ENCODE measurements around the gene PACRG. TPM values are rescaled to one million over a fixed set of nuclear protein-coding genes. Genes with fewer than 3 reads are reported as not detected.

PACRG gene
- total RNA-seq, 1 donor from 2014 or later: 14.1 TPM

DNA sequence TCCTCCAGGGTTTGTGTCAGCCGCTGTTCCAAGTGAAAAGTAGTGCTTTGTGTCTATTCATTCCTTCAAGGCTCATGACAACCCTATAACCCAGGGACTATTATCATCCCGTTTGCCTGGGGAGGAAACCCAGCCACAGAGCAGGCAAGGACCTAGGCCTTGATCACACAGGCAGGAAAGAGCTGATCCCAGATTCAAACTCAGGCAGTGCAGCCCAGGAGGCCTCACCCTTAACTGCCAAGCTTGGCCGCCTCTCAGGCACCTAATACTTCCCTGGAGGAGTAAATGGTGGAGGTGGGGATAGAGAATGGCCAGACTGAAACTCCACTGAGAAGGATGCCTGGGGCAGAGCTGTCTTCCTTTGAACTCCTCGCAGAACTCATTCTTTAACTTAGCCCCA is 471.6 kb downstream of the PACRG start:
- intact Hi-C loops (cut with DNase I): no loop called here
- DNase-seq (ENCODE audit: low spot score): no peak

- intact Hi-C loops (cut with DNase I): no loop called here
- DNase-seq (ENCODE audit: low spot score): no peak
Observed at GRCh38 chr6:163200289-163200688, 472.5 kb downstream of the PACRG start.

GRCh38 chr6:163200694-163201093 is 472.9 kb downstream of the PACRG start:
- intact Hi-C loops (cut with DNase I): no loop called here
- no peak for DNase-seq (ENCODE audit: low spot score)

GRCh38 chr6:163201855-163202254 is 474.1 kb downstream of the PACRG start:
- intact Hi-C loops (cut with DNase I): no loop called here
- DNase-seq (ENCODE audit: low spot score): no peak

DNA sequence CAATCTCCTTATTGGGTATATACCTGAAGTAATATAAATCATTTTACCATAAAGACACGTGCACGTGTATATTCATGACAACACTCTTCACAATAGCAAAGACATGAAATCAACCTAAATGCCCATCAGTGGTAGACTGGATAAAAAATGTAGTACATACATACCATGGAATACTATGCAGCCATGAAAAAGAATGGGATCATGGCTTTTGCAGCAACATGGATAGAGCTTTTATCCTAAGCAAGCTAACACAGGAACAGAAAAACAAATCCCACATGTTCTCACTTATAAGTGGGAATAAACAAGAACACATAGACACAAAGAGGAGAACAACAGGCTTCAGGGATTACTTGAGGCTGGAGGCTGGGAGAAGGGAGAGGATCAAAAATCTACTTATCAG is 478.4 kb downstream of the PACRG start:
- intact Hi-C loops (cut with DNase I): loop anchor here (5.0 kb wide), 1 partner anchor 131 kb away; no protein-coding TSS in a partner anchor
- no peak for DNase-seq (ENCODE audit: low spot score)

DNA sequence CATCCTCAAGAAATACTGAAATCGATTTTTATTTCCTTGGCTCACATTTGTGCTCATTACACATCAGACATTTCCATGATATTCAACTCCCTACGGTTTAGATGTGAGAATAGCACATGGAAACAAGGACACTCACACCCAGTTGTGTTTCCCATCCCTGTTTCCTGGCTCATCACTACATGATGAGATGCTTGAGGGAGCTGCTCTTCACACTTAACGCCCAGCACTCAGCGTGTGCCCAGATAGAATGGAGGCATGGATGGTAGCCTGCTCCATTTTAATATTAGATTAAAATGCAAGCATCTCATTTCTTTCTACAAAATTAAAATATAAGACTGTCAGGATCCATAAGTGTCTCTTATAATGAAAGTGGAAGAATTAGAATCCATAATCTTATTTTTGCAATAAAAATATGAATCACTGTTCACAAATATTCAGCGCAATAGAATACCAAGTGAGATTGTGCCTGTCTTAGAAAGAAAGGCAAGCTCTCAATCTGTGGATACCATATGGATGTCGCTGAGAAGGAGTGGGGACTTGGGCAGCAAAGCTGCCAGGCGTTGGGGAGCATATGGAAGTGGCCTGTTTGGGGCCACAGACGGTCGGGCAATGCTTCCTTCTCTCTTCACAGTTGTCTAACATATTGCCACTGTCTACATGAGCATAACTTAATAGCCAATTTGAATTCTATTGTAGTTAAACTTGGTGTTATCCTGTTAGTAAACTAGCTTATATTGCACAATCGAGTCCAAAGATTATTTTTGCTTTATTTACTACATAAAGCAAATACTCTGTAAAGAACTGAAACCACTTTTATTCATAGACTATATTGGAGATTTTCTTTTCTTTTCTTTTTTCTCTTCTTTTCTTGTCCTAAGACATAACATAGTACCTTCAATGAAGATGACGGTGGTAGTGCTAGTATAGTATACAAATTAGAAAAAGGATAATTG is 479.9 kb downstream of the PACRG start:
- no peak for DNase-seq (ENCODE audit: low spot score)
- intact Hi-C loops (cut with DNase I): loop anchor here (5.0 kb wide), 1 partner anchor 130 kb away; no protein-coding TSS in a partner anchor

GRCh38 chr6:163209005-163209404 is 481.2 kb downstream of the PACRG start:
- intact Hi-C loops (cut with DNase I): loop anchor here (5.0 kb wide), 1 partner anchor 128 kb away; no protein-coding TSS in a partner anchor
- DNase-seq (ENCODE audit: low spot score): no peak

DNA sequence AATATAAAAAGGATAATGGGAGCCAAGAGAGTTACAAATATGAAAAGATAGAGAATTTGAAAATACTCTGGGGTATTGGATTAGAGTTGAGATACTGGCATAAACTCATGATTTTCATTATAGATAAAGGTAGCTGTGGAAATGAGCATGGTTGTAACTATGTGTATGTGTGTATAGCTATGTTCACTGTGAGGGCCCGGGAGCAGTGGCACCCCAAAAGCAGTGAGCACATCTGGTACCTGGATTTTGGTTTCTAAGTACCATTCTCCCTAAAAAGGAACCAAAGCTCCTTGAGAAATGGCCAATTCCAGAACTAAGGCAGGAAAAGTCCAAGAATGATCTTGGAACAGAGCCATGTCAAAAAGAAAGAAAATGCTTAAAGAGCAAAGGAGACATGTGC is 484.3 kb downstream of the PACRG start:
- intact Hi-C loops (cut with DNase I): no loop called here
- DNase-seq (ENCODE audit: low spot score): no peak

GRCh38 chr6:163214259-163214658 is 486.5 kb downstream of the PACRG start:
- no peak for DNase-seq (ENCODE audit: low spot score)
- intact Hi-C loops (cut with DNase I): no loop called here

DNA sequence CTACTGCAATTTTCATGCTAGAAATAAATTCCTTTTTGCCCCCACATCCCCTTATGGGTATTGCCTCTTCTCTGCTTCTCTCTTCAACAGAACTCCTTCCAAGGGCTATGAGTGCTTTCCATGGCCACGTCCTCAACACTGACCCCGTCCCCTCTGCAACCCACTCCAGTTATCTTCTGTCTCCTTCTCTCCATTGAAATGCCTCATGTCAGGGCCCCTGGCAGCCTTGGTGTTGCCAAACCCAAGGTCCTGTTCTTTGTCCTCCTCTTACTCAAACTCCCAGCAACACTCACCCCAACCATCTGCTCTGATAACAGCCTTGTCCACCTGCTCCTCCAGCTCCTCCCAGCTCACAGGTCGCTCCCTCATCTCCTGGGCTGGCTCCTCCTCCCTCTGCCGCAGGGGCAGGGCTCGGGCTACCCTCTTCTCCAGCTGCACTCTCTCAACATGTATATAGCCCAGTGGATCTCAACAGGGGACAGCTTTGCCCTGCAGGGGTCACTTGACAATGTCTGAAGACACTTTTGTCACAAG is 490.7 kb downstream of the PACRG start:
- no peak for DNase-seq (ENCODE audit: low spot score)
- intact Hi-C loops (cut with DNase I): no loop called here

DNA sequence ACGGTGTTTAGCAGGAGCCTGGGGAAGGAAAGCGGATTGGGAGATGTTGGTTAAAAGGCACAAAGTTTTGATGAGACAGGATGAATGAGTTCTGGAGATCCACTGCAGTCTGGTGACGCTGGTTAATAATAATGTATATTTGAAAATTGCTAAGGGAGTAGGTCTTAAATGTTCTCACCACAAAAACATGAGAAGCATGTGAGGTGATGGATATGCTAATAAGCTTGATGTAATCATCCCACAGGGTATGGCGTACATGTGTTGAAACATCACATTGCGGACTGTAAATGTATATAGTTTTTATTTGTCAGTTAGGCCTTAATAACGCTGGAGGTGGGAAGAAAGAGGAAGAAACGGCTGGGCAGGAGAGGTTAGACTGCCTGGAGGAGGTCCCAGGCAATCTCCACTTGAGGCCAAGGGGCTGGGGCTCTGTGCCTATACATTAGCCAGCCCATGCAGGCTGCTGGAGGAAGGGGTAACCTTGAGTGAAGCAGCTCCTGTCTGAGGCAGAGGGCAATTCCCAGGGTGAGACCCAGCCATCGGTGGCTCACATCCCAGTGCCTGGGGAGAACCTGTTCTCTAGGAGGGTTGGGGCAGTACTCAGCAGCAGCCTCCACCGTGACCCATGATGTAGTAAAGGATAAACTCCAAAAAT is 498.5 kb downstream of the PACRG start:
- intact Hi-C loops (cut with DNase I): no loop called here
- no peak for DNase-seq (ENCODE audit: low spot score)

GRCh38 chr6:163226836-163227485 is 499.2 kb downstream of the PACRG start:
- intact Hi-C loops (cut with DNase I): no loop called here
- DNase-seq (ENCODE audit: low spot score): no peak

DNA sequence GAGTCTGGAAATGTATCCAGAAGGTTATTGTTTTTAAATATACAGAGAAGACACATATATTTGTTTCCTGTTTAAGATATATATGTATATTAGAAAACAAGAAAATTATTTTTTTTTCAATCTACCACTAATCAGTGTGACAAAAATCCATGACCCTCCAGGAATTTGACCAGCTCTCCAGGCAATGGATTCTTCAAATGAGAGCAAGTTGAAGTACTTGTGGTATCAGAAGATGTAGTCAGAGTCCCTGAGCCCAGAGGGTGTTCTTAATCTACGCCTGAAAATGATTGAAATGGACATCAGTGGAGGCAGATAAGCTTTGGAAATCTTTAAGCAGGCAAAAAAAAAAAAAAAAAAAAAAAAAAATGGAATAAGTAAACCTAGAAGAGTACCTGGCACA is 500.3 kb downstream of the PACRG start:
- no peak for DNase-seq (ENCODE audit: low spot score)
- intact Hi-C loops (cut with DNase I): no loop called here

DNA sequence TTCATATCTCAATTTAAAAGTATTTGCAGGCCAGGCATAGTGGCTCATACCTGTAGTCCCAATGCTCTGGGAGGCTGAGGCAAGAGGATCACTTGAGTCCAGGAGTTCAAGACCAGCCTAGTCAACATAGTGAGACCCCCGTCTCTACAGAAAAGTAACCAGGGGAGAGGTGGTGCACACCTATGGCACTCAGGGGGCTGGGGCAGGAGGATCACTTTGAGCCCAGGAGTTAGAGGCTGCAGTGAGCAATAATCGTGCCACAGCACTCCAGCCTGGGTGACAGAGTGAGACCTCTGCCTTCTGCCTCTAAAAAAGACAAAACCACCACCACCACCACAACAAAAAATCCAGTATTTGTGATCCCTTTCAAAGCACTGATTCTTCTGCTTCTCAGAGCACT is 501.3 kb downstream of the PACRG start:
- DNase-seq (ENCODE audit: low spot score): no peak
- intact Hi-C loops (cut with DNase I): no loop called here

DNA sequence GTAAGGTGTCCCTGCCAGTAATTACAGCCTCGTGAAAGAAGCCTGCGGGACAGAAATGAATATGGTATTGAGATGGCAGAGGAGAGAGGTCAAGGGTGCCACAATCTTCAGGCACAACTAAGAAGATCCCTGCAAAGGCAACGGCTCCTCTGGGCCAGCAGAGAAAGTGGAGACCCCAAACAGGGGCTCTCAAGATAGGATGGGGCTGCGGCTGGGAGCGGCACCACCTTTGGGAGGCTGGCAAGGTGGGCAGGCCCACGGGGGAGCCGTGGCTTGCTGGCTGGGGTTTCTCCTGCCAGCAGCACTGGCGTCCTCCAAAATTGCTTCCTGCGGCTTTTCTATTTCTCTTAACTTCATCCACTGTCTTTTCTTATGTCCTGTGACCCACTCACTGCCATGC is 503.1 kb downstream of the PACRG start:
- intact Hi-C loops (cut with DNase I): no loop called here
- no peak for DNase-seq (ENCODE audit: low spot score)

DNA sequence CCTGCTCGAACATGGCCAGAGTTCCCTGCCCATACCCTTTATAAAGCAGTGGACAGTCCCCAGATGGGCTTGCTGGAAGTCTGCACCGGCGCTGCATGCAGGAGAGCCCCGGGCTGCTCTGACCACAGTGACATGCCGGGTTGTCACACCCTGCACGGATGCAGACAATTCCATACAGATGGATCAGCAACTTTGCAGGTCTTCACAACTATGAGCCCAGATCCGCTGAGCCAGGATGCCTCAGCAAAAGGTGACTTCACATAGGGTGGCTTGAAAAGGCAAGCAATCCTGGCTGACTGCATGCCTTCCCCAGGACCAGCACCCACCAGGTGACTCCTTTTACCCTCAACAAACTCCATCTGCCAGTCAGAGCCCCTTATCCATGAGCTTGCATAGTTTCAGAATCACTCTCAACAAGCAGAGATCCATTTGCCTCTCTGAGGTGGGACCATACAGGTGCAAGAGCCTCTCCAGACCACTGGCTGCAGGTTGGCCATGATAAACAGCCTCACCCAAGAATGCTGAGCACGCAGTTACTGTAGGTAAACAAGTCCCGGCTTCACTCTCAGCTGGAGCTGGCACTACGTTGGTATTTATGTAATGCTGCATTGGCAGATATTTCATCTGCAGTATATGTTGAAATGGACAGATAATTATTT is 503.7 kb downstream of the PACRG start:
- no peak for DNase-seq (ENCODE audit: low spot score)
- intact Hi-C loops (cut with DNase I): no loop called here

- DNase-seq (ENCODE audit: low spot score): no peak
- intact Hi-C loops (cut with DNase I): no loop called here
Observed at GRCh38 chr6:163232015-163232523, 504.3 kb downstream of the PACRG start.

GRCh38 chr6:163232649-163233048 is 504.9 kb downstream of the PACRG start:
- no peak for DNase-seq (ENCODE audit: low spot score)
- intact Hi-C loops (cut with DNase I): no loop called here

DNA sequence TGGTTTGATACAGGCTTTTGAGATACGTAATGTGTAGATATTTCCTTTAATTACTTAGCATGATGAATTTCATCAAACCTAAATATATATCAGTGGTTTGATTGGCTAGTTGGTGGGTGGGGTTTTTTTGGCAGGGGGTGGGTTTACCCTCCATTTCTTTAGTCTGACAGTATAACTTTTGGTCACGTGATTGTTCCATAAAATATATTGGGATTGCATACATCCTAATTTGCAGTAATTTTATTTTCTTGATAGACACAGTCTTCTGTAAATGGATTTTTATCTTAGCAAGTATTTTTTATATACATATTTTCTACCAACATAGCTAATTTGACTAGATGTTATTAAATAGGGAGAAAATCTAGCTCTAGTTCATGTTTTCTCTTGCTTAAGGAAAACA is 509.3 kb downstream of the PACRG start:
- no peak for DNase-seq (ENCODE audit: low spot score)
- intact Hi-C loops (cut with DNase I): no loop called here

Data from cardiac septum (tissue), 1 donor.